GM23338 (cell line): ENCODE measurements around the gene CNNM2. TPM values are rescaled to one million over a fixed set of nuclear protein-coding genes. Genes with fewer than 3 reads are reported as not detected.

ENCODE experiments used
- ATAC-seq: fragments of 200-7000 bp; cut with Tn5 transposase; 3 replicates; pipeline ENCODE4 v1.9.1; 2020
- DNase-seq: peaks from one replicate; pipeline ENCODE4 v3.0.0-alpha.2; 2015; ENCODE audit warnings: low spot score
- H2AFZ ChIP-seq: fragments of 200-600 bp; sonication (generic); 2 replicates; pipeline ENCODE4 v1.8.0; 2016; ENCODE audit warnings: antibody characterized with exemption, mild to moderate bottlenecking, moderate library complexity
- H3F3A ChIP-seq: fragments of 200-600 bp; sonication (generic); replicated peaks from 2 replicates; pipeline ENCODE4 v1.8.0; 2017; ENCODE audit warnings: antibody characterized with exemption, mixed run types, low read depth
- H3K27ac ChIP-seq: fragments of 200-600 bp; sonication (generic); 2 replicates; pipeline ENCODE4 v1.6.1; 2016; ENCODE audit warnings: low read depth
- H3K27me3 ChIP-seq: fragments of 200-600 bp; sonication (generic); 2 replicates; pipeline ENCODE4 v1.8.0; 2016; ENCODE audit warnings: mild to moderate bottlenecking, mixed run types, moderate library complexity; ENCODE audit not compliant: insufficient read depth
- H3K36me3 ChIP-seq: fragments of 200-600 bp; sonication (generic); 2 replicates; pipeline ENCODE4 v1.8.0; 2016; ENCODE audit warnings: mild to moderate bottlenecking; ENCODE audit not compliant: insufficient read depth
- H3K4me1 ChIP-seq: fragments of 200-600 bp; sonication (generic); 2 replicates; pipeline ENCODE4 v1.8.0; 2016; ENCODE audit warnings: mild to moderate bottlenecking, moderate library complexity; ENCODE audit not compliant: insufficient read depth
- H3K4me2 ChIP-seq: fragments of 200-600 bp; sonication (generic); 2 replicates; pipeline ENCODE4 v1.7.1; 2017; ENCODE audit warnings: mixed run types
- H3K4me3 ChIP-seq: fragments of 200-600 bp; sonication (generic); 2 replicates; pipeline ENCODE4 v1.6.1; 2016; ENCODE audit warnings: mixed run types
- H3K79me2 ChIP-seq: fragments of 200-600 bp; sonication (generic); replicated peaks from 2 replicates; pipeline ENCODE4 v1.8.0; 2017; ENCODE audit warnings: mild to moderate bottlenecking; ENCODE audit not compliant: insufficient read depth
- H3K9me2 ChIP-seq: fragments of 200-600 bp; sonication (generic); 2 replicates; pipeline ENCODE4 v1.8.0; 2017; ENCODE audit not compliant: insufficient read depth
- H4K20me1 ChIP-seq: fragments of 200-600 bp; sonication (generic); replicated peaks from 2 replicates; pipeline ENCODE4 v1.8.0; 2017; ENCODE audit warnings: mild to moderate bottlenecking; ENCODE audit not compliant: insufficient read depth
- H3K27ac Mint-ChIP-seq: 2 replicates; pipeline ENCODE4 v1.8.0; 2020; ENCODE audit warnings: inconsistent platforms, mild to moderate bottlenecking, moderate library complexity, mixed read lengths
- H3K27me3 Mint-ChIP-seq: 3 replicates; pipeline ENCODE4 v1.8.0; 2022; ENCODE audit warnings: low read depth, mild to moderate bottlenecking, moderate library complexity, mixed read lengths, inconsistent platforms; ENCODE audit not compliant: insufficient read depth, poor library complexity
- H3K36me3 Mint-ChIP-seq: 3 replicates; pipeline ENCODE4 v1.8.0; 2021; ENCODE audit warnings: low read depth, mild to moderate bottlenecking, inconsistent platforms, moderate library complexity, mixed read lengths
- H3K4me1 Mint-ChIP-seq: 3 replicates; pipeline ENCODE4 v1.8.0; 2020; ENCODE audit warnings: mild to moderate bottlenecking, inconsistent platforms, mixed read lengths
- H3K4me3 Mint-ChIP-seq: 3 replicates; pipeline ENCODE4 v1.8.0; 2021; ENCODE audit warnings: moderate library complexity, mild to moderate bottlenecking, inconsistent platforms, mixed read lengths
- H3K9me3 Mint-ChIP-seq: 3 replicates; pipeline ENCODE4 v1.8.0; 2020; ENCODE audit warnings: moderate library complexity, mild to moderate bottlenecking, inconsistent platforms, mixed read lengths
- CREB1 ChIP-seq: fragments of 250-450 bp; sonication (Bioruptor Pico); IDR thresholded peaks from 2 replicates; pipeline ENCODE4 v1.5.0; 2020; ENCODE audit warnings: low read depth, mild to moderate bottlenecking, moderate library complexity
- ETS1 ChIP-seq: IDR thresholded peaks from 2 replicates; pipeline ENCODE4 v1.6.1; 2016; ENCODE audit warnings: antibody characterized with exemption
- EZH2phosphoT487 ChIP-seq: fragments of 200-600 bp; sonication (generic); IDR thresholded peaks from one replicate; pipeline ENCODE4 v1.8.1; 2018; ENCODE audit warnings: antibody characterized with exemption; ENCODE audit not compliant: unreplicated experiment
- NANOG ChIP-seq: IDR thresholded peaks from 2 replicates; pipeline ENCODE4 v1.6.1; 2016; ENCODE audit warnings: antibody characterized with exemption, borderline replicate concordance
- POLR2AphosphoS5 ChIP-seq: IDR thresholded peaks from 2 replicates; pipeline ENCODE4 v1.6.1; 2016; ENCODE audit warnings: antibody characterized with exemption, low read depth
- REST ChIP-seq: IDR thresholded peaks from one replicate; pipeline ENCODE4 v1.6.1; 2018; ENCODE audit warnings: antibody characterized with exemption; ENCODE audit not compliant: unreplicated experiment
- ZNF331 ChIP-seq: fragments of 250-450 bp; sonication (Bioruptor Pico); IDR thresholded peaks from 2 replicates; pipeline ENCODE4 v1.5.0; 2020; ENCODE audit warnings: low read depth, mild to moderate bottlenecking, moderate library complexity
- polyA plus RNA-seq: library from polyadenylated mRNA; unstranded; fragments of >200 nt; fragmentation: Nextera tagmentation; extraction: Ambion mirVana; gene quantifications from 2 replicates; pipeline ENCODE4 v1.2.1, GENCODE V29; 2016
- total RNA-seq: library from RNA; depleted of rRNA; stranded (reverse); fragments of >200 nt; shearing (Covaris generic); gene quantifications from 2 replicates; pipeline ENCODE4 v1.2.3, GENCODE V29; 2014
- TF ChIP-seq, protein P1 (sequence below): fragments of 250-450 bp; sonication (Bioruptor Pico); IDR thresholded peaks from 2 replicates; pipeline ENCODE4 v1.5.0; 2020; ENCODE audit warnings: mild to moderate bottlenecking, moderate library complexity
- TF ChIP-seq, protein P2 (sequence below), 2 experiments: fragments of 200-600 bp in 1 of 2; sonication (generic) in 1 of 2; conservative IDR thresholded peaks; 2 replicates each; pipeline versions ENCODE4 v1.5.1 to v1.6.1; 2016 to 2017; ENCODE audit warnings: antibody characterized with exemption in 2 of 2, low read depth in 2 of 2, mild to moderate bottlenecking in 2 of 2, moderate library complexity in 1 of 2

CNNM2 gene
- total and polyA plus RNA-seq, 2 experiments from 2014 or later = 4.5 to 31.3 TPM

- no peaks in the 10 kb centered on the region for H4K20me1 ChIP-seq
- peaks cover 35% of the 10 kb centered on the region for H3K4me1 ChIP-seq
- no peaks in the 10 kb centered on the region for H3K36me3 Mint-ChIP-seq
- H3K9me3 Mint-ChIP-seq = no peaks in the 10 kb centered on the region
- no peaks in the 10 kb centered on the region for H3K36me3 ChIP-seq
- H3K4me2 ChIP-seq = peak overlapping the region; percentile 23; the same call in 1 of the 2 replicates
- no peaks in the 10 kb centered on the region for H3K9me2 ChIP-seq
- H3K79me2 ChIP-seq = no peaks in the 10 kb centered on the region
- no peaks in the 10 kb centered on the region for H3K27me3 ChIP-seq
- no peak overlapping the region for H3K4me3 Mint-ChIP-seq
- H3K27ac Mint-ChIP-seq = peak overlapping the region; percentile 14; the same call in 1 of the 2 replicates
- no peak overlapping the region for H2AFZ ChIP-seq
- TF ChIP-seq, protein P1, sequence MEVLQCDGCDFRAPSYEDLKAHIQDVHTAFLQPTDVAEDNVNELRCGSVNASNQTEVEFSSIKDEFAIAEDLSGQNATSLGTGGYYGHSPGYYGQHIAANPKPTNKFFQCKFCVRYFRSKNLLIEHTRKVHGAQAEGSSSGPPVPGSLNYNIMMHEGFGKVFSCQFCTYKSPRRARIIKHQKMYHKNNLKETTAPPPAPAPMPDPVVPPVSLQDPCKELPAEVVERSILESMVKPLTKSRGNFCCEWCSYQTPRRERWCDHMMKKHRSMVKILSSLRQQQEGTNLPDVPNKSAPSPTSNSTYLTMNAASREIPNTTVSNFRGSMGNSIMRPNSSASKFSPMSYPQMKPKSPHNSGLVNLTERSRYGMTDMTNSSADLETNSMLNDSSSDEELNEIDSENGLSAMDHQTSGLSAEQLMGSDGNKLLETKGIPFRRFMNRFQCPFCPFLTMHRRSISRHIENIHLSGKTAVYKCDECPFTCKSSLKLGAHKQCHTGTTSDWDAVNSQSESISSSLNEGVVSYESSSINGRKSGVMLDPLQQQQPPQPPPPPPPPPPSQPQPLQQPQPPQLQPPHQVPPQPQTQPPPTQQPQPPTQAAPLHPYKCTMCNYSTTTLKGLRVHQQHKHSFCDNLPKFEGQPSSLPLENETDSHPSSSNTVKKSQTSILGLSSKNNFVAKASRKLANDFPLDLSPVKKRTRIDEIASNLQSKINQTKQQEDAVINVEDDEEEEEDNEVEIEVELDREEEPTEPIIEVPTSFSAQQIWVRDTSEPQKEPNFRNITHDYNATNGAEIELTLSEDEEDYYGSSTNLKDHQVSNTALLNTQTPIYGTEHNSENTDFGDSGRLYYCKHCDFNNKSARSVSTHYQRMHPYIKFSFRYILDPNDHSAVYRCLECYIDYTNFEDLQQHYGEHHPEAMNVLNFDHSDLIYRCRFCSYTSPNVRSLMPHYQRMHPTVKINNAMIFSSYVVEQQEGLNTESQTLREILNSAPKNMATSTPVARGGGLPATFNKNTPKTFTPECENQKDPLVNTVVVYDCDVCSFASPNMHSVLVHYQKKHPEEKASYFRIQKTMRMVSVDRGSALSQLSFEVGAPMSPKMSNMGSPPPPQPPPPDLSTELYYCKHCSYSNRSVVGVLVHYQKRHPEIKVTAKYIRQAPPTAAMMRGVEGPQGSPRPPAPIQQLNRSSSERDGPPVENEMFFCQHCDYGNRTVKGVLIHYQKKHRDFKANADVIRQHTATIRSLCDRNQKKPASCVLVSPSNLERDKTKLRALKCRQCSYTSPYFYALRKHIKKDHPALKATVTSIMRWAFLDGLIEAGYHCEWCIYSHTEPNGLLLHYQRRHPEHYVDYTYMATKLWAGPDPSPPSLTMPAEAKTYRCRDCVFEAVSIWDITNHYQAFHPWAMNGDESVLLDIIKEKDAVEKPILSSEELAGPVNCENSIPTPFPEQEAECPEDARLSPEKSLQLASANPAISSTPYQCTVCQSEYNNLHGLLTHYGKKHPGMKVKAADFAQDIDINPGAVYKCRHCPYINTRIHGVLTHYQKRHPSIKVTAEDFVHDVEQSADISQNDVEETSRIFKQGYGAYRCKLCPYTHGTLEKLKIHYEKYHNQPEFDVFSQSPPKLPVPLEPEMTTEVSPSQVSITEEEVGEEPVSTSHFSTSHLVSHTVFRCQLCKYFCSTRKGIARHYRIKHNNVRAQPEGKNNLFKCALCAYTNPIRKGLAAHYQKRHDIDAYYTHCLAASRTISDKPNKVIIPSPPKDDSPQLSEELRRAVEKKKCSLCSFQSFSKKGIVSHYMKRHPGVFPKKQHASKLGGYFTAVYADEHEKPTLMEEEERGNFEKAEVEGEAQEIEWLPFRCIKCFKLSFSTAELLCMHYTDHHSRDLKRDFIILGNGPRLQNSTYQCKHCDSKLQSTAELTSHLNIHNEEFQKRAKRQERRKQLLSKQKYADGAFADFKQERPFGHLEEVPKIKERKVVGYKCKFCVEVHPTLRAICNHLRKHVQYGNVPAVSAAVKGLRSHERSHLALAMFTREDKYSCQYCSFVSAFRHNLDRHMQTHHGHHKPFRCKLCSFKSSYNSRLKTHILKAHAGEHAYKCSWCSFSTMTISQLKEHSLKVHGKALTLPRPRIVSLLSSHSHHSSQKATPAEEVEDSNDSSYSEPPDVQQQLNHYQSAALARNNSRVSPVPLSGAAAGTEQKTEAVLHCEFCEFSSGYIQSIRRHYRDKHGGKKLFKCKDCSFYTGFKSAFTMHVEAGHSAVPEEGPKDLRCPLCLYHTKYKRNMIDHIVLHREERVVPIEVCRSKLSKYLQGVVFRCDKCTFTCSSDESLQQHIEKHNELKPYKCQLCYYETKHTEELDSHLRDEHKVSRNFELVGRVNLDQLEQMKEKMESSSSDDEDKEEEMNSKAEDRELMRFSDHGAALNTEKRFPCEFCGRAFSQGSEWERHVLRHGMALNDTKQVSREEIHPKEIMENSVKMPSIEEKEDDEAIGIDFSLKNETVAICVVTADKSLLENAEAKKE (CRISPR knock-in tag) = no peak
- H3K27ac ChIP-seq = no peak overlapping the region
- no peak overlapping the region for H3K4me3 ChIP-seq
- H3K27me3 Mint-ChIP-seq = peaks cover 4% of the 10 kb centered on the region
- H3K4me1 Mint-ChIP-seq = peaks cover 37% of the 10 kb centered on the region
- 0 out of 2 replicates have a peak, but pooled peaks cover 4% of the 10 kb centered on the region for H3F3A ChIP-seq
- ATAC-seq (no peak), DNase-seq (no peak)
These were observed 126.9 kb downstream of the CNNM2 start for GRCh38 chr10:103044942-103045489.

GRCh38 chr10:103045961-103046360, 127.9 kb downstream of the CNNM2 start:
- Histone ChIP-seq H3K79me2 (no peaks in the 10 kb centered on the region), H3K4me2 (no peak overlapping the region), H2AFZ (no peak overlapping the region), H4K20me1 (no peaks in the 10 kb centered on the region), H3K36me3 (no peaks in the 10 kb centered on the region), H3K4me3 (no peak overlapping the region), H3K9me2 (no peaks in the 10 kb centered on the region), H3K4me1 (peaks cover 35% of the 10 kb centered on the region), H3K27ac (no peak overlapping the region), H3K27me3 (no peaks in the 10 kb centered on the region), H3F3A (0 out of 2 replicates have a peak, but pooled peaks cover 4% of the 10 kb centered on the region)
- H3K27ac Mint-ChIP-seq = no peak overlapping the region
- no peaks in the 10 kb centered on the region for H3K9me3 Mint-ChIP-seq
- no peak for ATAC-seq
- H3K27me3 Mint-ChIP-seq = peaks cover 4% of the 10 kb centered on the region
- peaks cover 37% of the 10 kb centered on the region for H3K4me1 Mint-ChIP-seq
- no peak for DNase-seq
- H3K36me3 Mint-ChIP-seq = no peaks in the 10 kb centered on the region
- H3K4me3 Mint-ChIP-seq = no peak overlapping the region
- TF ChIP-seq EZH2phosphoT487 (no peak), ZNF331 (no peak), CREB1 (CRISPR knock-in tag) (no peak), NANOG (no peak), POLR2AphosphoS5 (no peak), REST (no peak), ETS1 (no peak)
- TF ChIP-seq, protein P2, sequence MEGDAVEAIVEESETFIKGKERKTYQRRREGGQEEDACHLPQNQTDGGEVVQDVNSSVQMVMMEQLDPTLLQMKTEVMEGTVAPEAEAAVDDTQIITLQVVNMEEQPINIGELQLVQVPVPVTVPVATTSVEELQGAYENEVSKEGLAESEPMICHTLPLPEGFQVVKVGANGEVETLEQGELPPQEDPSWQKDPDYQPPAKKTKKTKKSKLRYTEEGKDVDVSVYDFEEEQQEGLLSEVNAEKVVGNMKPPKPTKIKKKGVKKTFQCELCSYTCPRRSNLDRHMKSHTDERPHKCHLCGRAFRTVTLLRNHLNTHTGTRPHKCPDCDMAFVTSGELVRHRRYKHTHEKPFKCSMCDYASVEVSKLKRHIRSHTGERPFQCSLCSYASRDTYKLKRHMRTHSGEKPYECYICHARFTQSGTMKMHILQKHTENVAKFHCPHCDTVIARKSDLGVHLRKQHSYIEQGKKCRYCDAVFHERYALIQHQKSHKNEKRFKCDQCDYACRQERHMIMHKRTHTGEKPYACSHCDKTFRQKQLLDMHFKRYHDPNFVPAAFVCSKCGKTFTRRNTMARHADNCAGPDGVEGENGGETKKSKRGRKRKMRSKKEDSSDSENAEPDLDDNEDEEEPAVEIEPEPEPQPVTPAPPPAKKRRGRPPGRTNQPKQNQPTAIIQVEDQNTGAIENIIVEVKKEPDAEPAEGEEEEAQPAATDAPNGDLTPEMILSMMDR (conservative IDR thresholded peaks at IDR 0.05; ENCODE audit: low read depth in 2 of 2) = no peak
